Keratinocyte (primary cell): ENCODE data around the gene NAA10. TPM values are rescaled to one million over a fixed set of nuclear protein-coding genes. Genes with fewer than 3 reads are reported as not detected.

ENCODE experiments used
- DNase-seq: peaks from one replicate; pipeline ENCODE4 v3.0.0-alpha.2; 2011; ENCODE audit warnings: low read depth, missing footprints, low spot score
- FAIRE-seq: peaks from 2 replicates; lab custom pipeline; 2011; peaks lifted over from hg19 to GRCh38; lab: Jason Lieb, UNC
- H2AFZ ChIP-seq: 2 replicates; pipeline ENCODE4 v1.6.0; 2012; ENCODE audit warnings: low read length, control low read depth, inconsistent platforms; ENCODE audit not compliant: control insufficient read depth
- H3K27ac ChIP-seq: 2 replicates; pipeline ENCODE4 v1.5.1; 2011; ENCODE audit warnings: low read length; ENCODE audit not compliant: control insufficient read depth, insufficient read depth
- H3K27me3 ChIP-seq: 3 replicates; pipeline ENCODE4 v1.6.0; 2011; ENCODE audit warnings: low read length; ENCODE audit not compliant: control insufficient read depth, insufficient read depth; ENCODE audit errors: extremely low read depth
- H3K36me3 ChIP-seq, 2 experiments: 2 replicates in 1 of 2; 3 replicates in 1 of 2; pipeline ENCODE4 v1.5.1; 2011; ENCODE audit warnings: low read length in 2 of 2, mild to moderate bottlenecking in 1 of 2; ENCODE audit not compliant: control insufficient read depth in 2 of 2, insufficient read depth in 2 of 2; ENCODE audit errors: extremely low read depth in 1 of 2
- H3K4me1 ChIP-seq: 3 replicates; pipeline ENCODE4 v1.5.1; 2011; ENCODE audit warnings: low read length; ENCODE audit not compliant: control insufficient read depth, insufficient read depth; ENCODE audit errors: extremely low read depth
- H3K4me2 ChIP-seq: 3 replicates; pipeline ENCODE4 v1.6.0; 2011; ENCODE audit warnings: low read depth, low read length; ENCODE audit not compliant: control insufficient read depth, insufficient read depth; ENCODE audit errors: extremely low read depth
- H3K4me3 ChIP-seq, 3 experiments: fragments of 200-600 bp in 1 of 3; sonication (generic) in 1 of 3; 2 replicates in 2 of 3; 3 replicates in 1 of 3; pipeline ENCODE4 v1.5.1; 2011 to 2016; ENCODE audit warnings: low read length in 3 of 3, mild to moderate bottlenecking in 3 of 3, control low read depth in 2 of 3, inconsistent platforms in 1 of 3, low read depth in 1 of 3, mixed read lengths in 1 of 3, mixed run types in 1 of 3, moderate library complexity in 1 of 3; ENCODE audit not compliant: control insufficient read depth in 2 of 3, insufficient read depth in 2 of 3; ENCODE audit errors: extremely low read depth in 1 of 3
- H3K79me2 ChIP-seq: 2 replicates; pipeline ENCODE4 v1.6.0; 2012; ENCODE audit warnings: low read length; ENCODE audit not compliant: control insufficient read depth, insufficient read depth
- H3K9ac ChIP-seq: 3 replicates; pipeline ENCODE4 v1.6.0; 2011; ENCODE audit warnings: low read length; ENCODE audit not compliant: control insufficient read depth, insufficient read depth; ENCODE audit errors: extremely low read depth
- H3K9me1 ChIP-seq: 3 replicates; pipeline ENCODE4 v1.6.0; 2011; ENCODE audit warnings: low read length; ENCODE audit not compliant: control insufficient read depth, insufficient read depth; ENCODE audit errors: extremely low read depth
- H3K9me3 ChIP-seq: 2 replicates; pipeline ENCODE4 v1.5.1; 2012; ENCODE audit warnings: low read depth, low read length; ENCODE audit not compliant: control insufficient read depth
- H4K20me1 ChIP-seq: 3 replicates; pipeline ENCODE4 v1.6.0; 2011; ENCODE audit warnings: low read length; ENCODE audit not compliant: control insufficient read depth, insufficient read depth; ENCODE audit errors: extremely low read depth
- CTCF ChIP-seq, 3 experiments: IDR thresholded peaks in 1 of 3; conservative IDR thresholded peaks in 1 of 3; optimal IDR thresholded peaks in 1 of 3; 2 replicates in 2 of 3; 3 replicates in 1 of 3; pipeline versions ENCODE3 to v1.5.1; 2011; ENCODE audit warnings: low read length in 3 of 3, mild to moderate bottlenecking in 3 of 3, moderate library complexity in 2 of 3, control low read depth in 1 of 3, inconsistent platforms in 1 of 3; ENCODE audit not compliant: insufficient read depth in 2 of 3; ENCODE audit errors: extremely low read depth in 1 of 3
- EZH2 ChIP-seq: IDR thresholded peaks from one replicate; pipeline ENCODE4 v1.6.1; 2012; ENCODE audit warnings: inconsistent platforms, mild to moderate bottlenecking, low read length, moderate library complexity
- dilution Hi-C: fragments of 300-500 bp; cut with MboI; formaldehyde crosslinking; loops from one replicate; pipeline ENCODE4 v1.7.0; 2020; ENCODE audit warnings: low sequenced_read_pairs; ENCODE audit not compliant: extremely low pct_ligation_motif_present
- polyA plus RNA-seq, 5 experiments: library from polyadenylated mRNA; depleted of rRNA in 3 of 5; stranded (reverse) in 3 of 5; stranded (forward) in 1 of 5; unstranded in 1 of 5; fragments of >200 nt; gene quantifications; 1 replicate in 1 of 5; 2 replicates in 3 of 5; 3 replicates in 1 of 5; pipeline versions ENCODE4 v1.2.1 to v1.2.3, GENCODE V29; 2011 to 2012; ENCODE audit warnings: missing spikeins in 2 of 5, low read depth in 1 of 5, low replicate concordance in 1 of 5

NAA10 gene
- polyA plus RNA-seq, 1 donor (not counting 4 experiments of a cell fraction or from before 2014, with no cell fraction given), result 103 TPM

GRCh38 chrX:153903238-153903980 lies 31.4 kb downstream of the NAA10 start:
- no peaks in the 10 kb centered on the region for H3K27me3 ChIP-seq
- no peaks in the 10 kb centered on the region for H3K9me3 ChIP-seq
- H3K9ac ChIP-seq, result no peak overlapping the region
- TF ChIP-seq EZH2 (no peak), CTCF (optimal IDR thresholded peaks at IDR 0.05 in 1 of 3, IDR thresholded peaks at IDR 0.05 in 1 of 3, conservative IDR thresholded peaks at IDR 0.05 in 1 of 3; ENCODE audit: extremely low read depth in 1 of 3, insufficient read depth in 2 of 3, low read length in 3 of 3) (no peak)
- H3K4me1 ChIP-seq, result peaks cover 8% of the 10 kb centered on the region
- DNase-seq, result no peak
- no peak overlapping the region for H2AFZ ChIP-seq
- no peaks in the 10 kb centered on the region for H4K20me1 ChIP-seq
- dilution Hi-C loops, result no loop called here
- H3K9me1 ChIP-seq, result no peaks in the 10 kb centered on the region
- no peak overlapping the region for H3K4me3 ChIP-seq
- no peaks in the 10 kb centered on the region for H3K36me3 ChIP-seq
- no peak overlapping the region for H3K4me2 ChIP-seq
- no peak overlapping the region for H3K27ac ChIP-seq
- no peak for FAIRE-seq
- H3K79me2 ChIP-seq, result no peaks in the 10 kb centered on the region

DNA sequence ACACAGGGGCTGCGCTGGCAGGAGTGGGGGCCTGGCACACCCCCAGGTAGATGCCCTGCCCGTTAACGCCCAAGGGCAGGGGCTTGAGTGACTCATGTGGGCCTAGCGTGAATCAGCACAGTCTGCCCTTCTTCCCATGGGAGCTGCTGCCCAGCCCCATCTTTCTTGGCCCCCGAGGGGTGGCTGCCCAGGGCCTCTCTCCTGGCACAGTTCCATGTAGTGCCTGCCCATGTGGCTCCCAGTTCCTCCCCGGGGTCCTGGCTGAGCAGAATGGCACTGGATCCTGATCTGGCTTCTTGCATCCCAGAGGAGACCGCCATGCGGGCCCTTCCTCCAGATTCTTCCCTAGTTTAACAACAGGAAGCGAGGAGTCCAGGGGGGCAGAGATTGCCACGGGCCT lies 32.5 kb downstream of the NAA10 start:
- TF ChIP-seq CTCF (optimal IDR thresholded peaks at IDR 0.05 in 1 of 3, IDR thresholded peaks at IDR 0.05 in 1 of 3, conservative IDR thresholded peaks at IDR 0.05 in 1 of 3; ENCODE audit: extremely low read depth in 1 of 3, insufficient read depth in 2 of 3, low read length in 3 of 3) (no peak), EZH2 (no peak)
- no peak for FAIRE-seq
- Histone ChIP-seq H3K9me3 (no peaks in the 10 kb centered on the region), H2AFZ (no peak overlapping the region), H3K79me2 (no peaks in the 10 kb centered on the region), H4K20me1 (no peaks in the 10 kb centered on the region), H3K27ac (no peak overlapping the region), H3K4me3 (no peak overlapping the region), H3K9ac (no peak overlapping the region), H3K4me2 (no peak overlapping the region), H3K36me3 (no peaks in the 10 kb centered on the region), H3K27me3 (no peaks in the 10 kb centered on the region), H3K4me1 (peaks cover 8% of the 10 kb centered on the region), H3K9me1 (no peaks in the 10 kb centered on the region)
- dilution Hi-C loops, result no loop called here
- DNase-seq, result no peak
